Heart left ventricle (tissue), 13 donors: ENCODE data around the gene MAN1B1.

Experiments
- CTCF ChIP-seq, 12 donors: fragments of 200-600 bp; sonication (generic) in 4 of 12; IDR thresholded peaks; one replicate each; pipeline versions ENCODE4 v1.5.0 to v1.8.0; 2018 to 2022; ENCODE audit warnings: antibody characterized with exemption in 12 of 12, mild to moderate bottlenecking in 5 of 12
- POLR2A ChIP-seq, 2 donors: fragments of 450-650 bp; IDR thresholded peaks; one replicate each; pipeline ENCODE4 v1.6.1; 2017; ENCODE audit warnings: antibody characterized with exemption in 2 of 2, mild to moderate bottlenecking in 2 of 2, moderate library complexity in 2 of 2
- donor health status: ischemic (EF 13 %, LVEDD 7.1; RV severe dilation, severe dysfunction).
- donor health status: DM: no; HTN: yes; CAD: no.
- donor health status: DM: no; HTN: no; CAD: no.
- donor health status: ischemic (EF 25% LVEDD 6.9; RV normal size, moderate dysfunction).
- donor health status: ischemic (EF 25% LVEDD 5.7; RV mildly dilated, moderate dysfunction).
- donor health status: ischemic (EF 35%, LVEDD 5.7; RV mildly dilated, moderate dysfunction).
- donor health status: nonischemic (EF 11% LVEDD 7.7; RV severe dilation, severe dysfunction).
- donor health status: DM: yes; HTN: yes; CAD: no.
- donor health status: PGD.
- donor health status: ischemic (EF 29% LVEDD 5.4; RV normal size, mild dysfunction).
- donor health status: nonischemic (EF 23%, LVEDD 6.1; RV moderate dilation, normal function).

- no peak for TF ChIP-seq CTCF (IDR thresholded peaks at IDR 0.05)
- peak in 1 of 2 donors; percentile 38 for TF ChIP-seq POLR2A (IDR thresholded peaks at IDR 0.05)
These were observed 42.1 kb upstream of the MAN1B1 start for GRCh38 chr9:137044502-137045177.
